SK-N-MC (cell line): ENCODE measurements around the gene PPIF.

ENCODE experiments used
- DNase-seq: peaks from one replicate; pipeline ENCODE4 v3.0.0-alpha.2; 2011; ENCODE audit warnings: low read depth, low spot score
- H3K27ac ChIP-seq: fragments of 200-600 bp; sonication (generic); 2 replicates; pipeline ENCODE4 v1.5.1; 2016; ENCODE audit warnings: mixed run types
- H3K36me3 ChIP-seq: fragments of 200-600 bp; sonication (generic); 2 replicates; pipeline ENCODE4 v1.6.1; 2017; ENCODE audit warnings: antibody characterized with exemption, low read length, mixed read lengths; ENCODE audit not compliant: insufficient read depth
- H3K4me3 ChIP-seq: fragments of 200-600 bp; sonication (generic); 2 replicates; pipeline ENCODE4 v1.5.1; 2016
- H3K9ac ChIP-seq: fragments of 200-600 bp; sonication (generic); 2 replicates; pipeline ENCODE4 v1.8.0; 2017; ENCODE audit warnings: mixed run types, mixed read lengths; ENCODE audit not compliant: insufficient read length
- H3K9me3 ChIP-seq: fragments of 200-600 bp; sonication (generic); 2 replicates; pipeline ENCODE4 v1.6.1; 2017; ENCODE audit warnings: low read depth, mild to moderate bottlenecking, antibody characterized with exemption, low read length, moderate library complexity, mixed read lengths
- EZH2 ChIP-seq: fragments of 200-600 bp; sonication (generic); IDR thresholded peaks from one replicate; pipeline ENCODE4 v1.6.1; 2017; ENCODE audit warnings: antibody characterized with exemption
- FOXP2 ChIP-seq: optimal IDR thresholded peaks from 2 replicates; pipeline ENCODE3; 2011; ENCODE audit warnings: mild to moderate bottlenecking, moderate library complexity; ENCODE audit not compliant: insufficient read depth; ENCODE audit errors: extremely low read length, control extremely low read depth
- POLR2AphosphoS5 ChIP-seq: IDR thresholded peaks from 2 replicates; pipeline ENCODE4 v1.6.1; 2012; ENCODE audit warnings: mild to moderate bottlenecking, low read depth, low read length, borderline replicate concordance

PPIF gene

GRCh38 chr10:79393924-79394610, 46.8 kb downstream of the PPIF start:
- no peaks in the 10 kb centered on the region for H3K36me3 ChIP-seq
- no peak overlapping the region for H3K4me3 ChIP-seq
- H3K9ac ChIP-seq, result no peak overlapping the region
- DNase-seq, result no peak
- TF ChIP-seq FOXP2 (no peak), EZH2 (no peak), POLR2AphosphoS5 (no peak)
- H3K27ac ChIP-seq, result no peak overlapping the region
- no peaks in the 10 kb centered on the region for H3K9me3 ChIP-seq

- Histone ChIP-seq H3K9me3 (no peaks in the 10 kb centered on the region), H3K9ac (no peak overlapping the region), H3K36me3 (no peaks in the 10 kb centered on the region), H3K4me3 (no peak overlapping the region), H3K27ac (no peak overlapping the region)
- TF ChIP-seq EZH2 (no peak), POLR2AphosphoS5 (no peak), FOXP2 (no peak)
- no peak for DNase-seq
These were observed 47.4 kb downstream of the PPIF start for GRCh38 chr10:79394664-79395063.

GRCh38 chr10:79396520-79396919, 49.3 kb downstream of the PPIF start:
- H3K9ac ChIP-seq, result no peak overlapping the region
- no peaks in the 10 kb centered on the region for H3K9me3 ChIP-seq
- no peaks in the 10 kb centered on the region for H3K36me3 ChIP-seq
- no peak overlapping the region for H3K27ac ChIP-seq
- no peak overlapping the region for H3K4me3 ChIP-seq
- no peak for TF ChIP-seq EZH2
- TF ChIP-seq FOXP2, result no peak
- TF ChIP-seq POLR2AphosphoS5, result no peak
- no peak for DNase-seq

GRCh38 chr10:79397051-79397450, 49.8 kb downstream of the PPIF start:
- H3K27ac ChIP-seq, result no peak overlapping the region
- no peaks in the 10 kb centered on the region for H3K36me3 ChIP-seq
- no peak overlapping the region for H3K9ac ChIP-seq
- TF ChIP-seq FOXP2, result no peak
- TF ChIP-seq EZH2, result no peak
- TF ChIP-seq POLR2AphosphoS5, result no peak
- no peak for DNase-seq
- H3K4me3 ChIP-seq, result no peak overlapping the region
- no peaks in the 10 kb centered on the region for H3K9me3 ChIP-seq

- H3K9me3 ChIP-seq, result no peaks in the 10 kb centered on the region
- no peak for DNase-seq
- no peaks in the 10 kb centered on the region for H3K36me3 ChIP-seq
- no peak overlapping the region for H3K9ac ChIP-seq
- no peak for TF ChIP-seq FOXP2
- TF ChIP-seq EZH2, result no peak
- no peak for TF ChIP-seq POLR2AphosphoS5
- H3K27ac ChIP-seq, result no peak overlapping the region
- H3K4me3 ChIP-seq, result no peak overlapping the region
These were observed 50.5 kb downstream of the PPIF start for GRCh38 chr10:79397575-79398303.

- Histone ChIP-seq H3K4me3 (no peak overlapping the region), H3K36me3 (no peaks in the 10 kb centered on the region), H3K27ac (peak overlapping the region; percentile 93; the same call in 1 of the 2 replicates), H3K9me3 (no peaks in the 10 kb centered on the region), H3K9ac (no peak overlapping the region)
- DNase-seq, result no peak
- no peak for TF ChIP-seq FOXP2
- no peak for TF ChIP-seq POLR2AphosphoS5
- TF ChIP-seq EZH2, result no peak
These were observed 51.4 kb downstream of the PPIF start for GRCh38 chr10:79398642-79399041.

- DNase-seq, result no peak
- Histone ChIP-seq H3K9me3 (no peaks in the 10 kb centered on the region), H3K4me3 (peak overlapping the region; percentile 61), H3K36me3 (no peaks in the 10 kb centered on the region), H3K9ac (peak overlapping the region; percentile 59), H3K27ac (peak overlapping the region; percentile 93)
- TF ChIP-seq FOXP2, result peak; percentile 6
- TF ChIP-seq POLR2AphosphoS5, result no peak
- TF ChIP-seq EZH2, result no peak
These were observed 52.1 kb downstream of the PPIF start for GRCh38 chr10:79399223-79399831.

- Histone ChIP-seq H3K9ac (no peak overlapping the region), H3K27ac (no peak overlapping the region), H3K36me3 (no peaks in the 10 kb centered on the region), H3K9me3 (no peaks in the 10 kb centered on the region), H3K4me3 (no peak overlapping the region; the same call in 1 of the 2 replicates)
- no peak for DNase-seq
- no peak for TF ChIP-seq EZH2
- TF ChIP-seq POLR2AphosphoS5, result no peak
- TF ChIP-seq FOXP2, result no peak
These were observed 53.1 kb downstream of the PPIF start for GRCh38 chr10:79400146-79401004.
